ENCODE measurements around the gene GRB14. TPM values are rescaled to one million over a fixed set of nuclear protein-coding genes. Genes with fewer than 3 reads are reported as not detected.

The GRB14 gene
- polyA plus RNA-seq (2012; rRNA removed), result 3.9 and 6.4 TPM in 2 replicates
- polyA plus RNA-seq (2012; cell fraction: cytosol; rRNA removed), result 3.9 and 5.1 TPM in 2 replicates
- 15.8 and 20.5 TPM in 2 replicates for polyA plus RNA-seq (2012; cell fraction: nucleus; rRNA removed)

DNA sequence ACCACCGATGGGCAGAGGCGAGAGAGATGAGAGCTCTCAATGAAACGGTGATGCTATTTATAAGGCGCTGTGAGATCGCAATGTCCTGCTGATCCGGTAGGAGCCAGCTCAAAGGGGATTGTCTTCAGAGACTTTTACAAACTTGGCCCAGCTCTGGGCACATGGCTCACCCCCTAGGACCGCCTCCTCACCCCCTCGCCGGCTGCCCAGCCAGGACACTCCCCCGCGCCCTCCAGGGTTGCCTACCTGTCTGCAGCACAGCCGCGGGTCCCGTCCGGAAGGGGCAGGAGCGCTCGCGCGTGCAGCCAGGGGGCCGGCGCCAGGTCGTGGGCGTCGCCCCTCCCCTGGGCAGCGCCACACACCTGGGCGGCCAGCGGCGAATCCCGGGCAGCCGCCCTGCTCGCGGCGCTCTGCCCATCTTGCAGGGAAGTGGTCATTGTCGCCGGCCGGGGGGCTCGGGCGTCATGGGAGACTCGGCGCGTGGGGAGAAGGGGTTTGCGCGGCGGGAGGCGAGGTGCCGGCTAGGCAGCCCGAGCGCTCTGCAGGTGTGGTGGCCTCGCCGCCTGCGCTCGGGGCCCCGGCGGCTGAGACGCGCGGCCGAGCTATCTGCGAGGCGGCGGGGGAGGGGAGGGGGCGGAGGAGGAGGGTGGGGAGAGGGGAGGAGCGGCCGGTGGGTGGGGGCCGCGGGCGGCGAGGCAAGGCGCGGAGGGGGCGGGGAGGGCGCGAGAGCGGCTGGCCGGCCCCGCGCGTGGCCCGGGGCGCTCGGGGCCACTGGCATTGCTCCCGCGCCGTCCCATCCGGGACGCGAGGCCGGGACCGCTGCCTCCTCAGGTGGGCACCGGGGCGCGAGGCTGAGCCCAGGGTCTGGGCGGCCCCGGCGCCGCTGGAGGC lies at the start of gene GRB14:
Gene GRB14 (minus strand): TSS at position 610 of the 891 bp plus-strand sequence. CDS start 173 bp downstream, at position 437.
- peak within 1 kb of the TSS; percentile 91 for H3K4me2 ChIP-seq
- peak; percentile 90 for DNase-seq
- H4K20me1 ChIP-seq (ENCODE audit: insufficient read depth), result no peaks in the 10 kb centered on the region
- peaks cover 7% of the 10 kb centered on the region for H3K79me2 ChIP-seq (ENCODE audit: insufficient read depth)
- peaks cover 2 to 3% of the 10 kb centered on the region in 2 experiments for H3K36me3 ChIP-seq (replicated peaks in 1 of 2; ENCODE audit: control insufficient read depth in 1 of 2, insufficient read depth in 2 of 2, low read length in 1 of 2)
- peak within 1 kb of the TSS; percentile 76 to 88 for H3K4me3 ChIP-seq (ENCODE audit: low read depth in 2 of 2, low read length in 1 of 2)
- H3K9ac ChIP-seq, result peak within 1 kb of the TSS; percentile 72
- H3K27me3 ChIP-seq (ENCODE audit: insufficient read depth), result no peaks in the 10 kb centered on the region
- peak within 1 kb of the TSS; percentile 21 to 28; a peak in 2 of 4 replicates for H3K27ac ChIP-seq (ENCODE audit: low read depth in 2 of 2, low read length in 1 of 2)
- no peaks in the 10 kb centered on the region for H3K9me2 ChIP-seq
- peaks cover 0 to 16% of the 10 kb centered on the region in 2 experiments for H3K4me1 ChIP-seq (ENCODE audit: control insufficient read depth in 1 of 2, insufficient read depth in 2 of 2, low read depth in 1 of 2, low read length in 1 of 2)
- H2AFZ ChIP-seq (ENCODE audit: low read depth), result peak within 1 kb of the TSS; percentile 85
- ChIA-PET CTCF (interaction anchor here (0.8 to 1.5 kb wide), 2 partner anchors 22 to 60 kb away, joined by 3 to 5 read pairs; no protein-coding TSS in a partner anchor), POLR2A (no interaction called here)
- WGBS (ENCODE audit: low lambda C conversion rate), result 4% methylated on average over 18 of the region's 96 CpGs
- peaks cover 47% of the 10 kb centered on the region for H3F3A ChIP-seq (replicated peaks; ENCODE audit: insufficient read depth)
- H3K9me3 ChIP-seq, result no peaks in the 10 kb centered on the region
- no peak for TF ChIP-seq POLR2AphosphoS5 (IDR thresholded peaks at IDR 0.05; ENCODE audit: low read depth, low read length)
- TF ChIP-seq, protein P1, sequence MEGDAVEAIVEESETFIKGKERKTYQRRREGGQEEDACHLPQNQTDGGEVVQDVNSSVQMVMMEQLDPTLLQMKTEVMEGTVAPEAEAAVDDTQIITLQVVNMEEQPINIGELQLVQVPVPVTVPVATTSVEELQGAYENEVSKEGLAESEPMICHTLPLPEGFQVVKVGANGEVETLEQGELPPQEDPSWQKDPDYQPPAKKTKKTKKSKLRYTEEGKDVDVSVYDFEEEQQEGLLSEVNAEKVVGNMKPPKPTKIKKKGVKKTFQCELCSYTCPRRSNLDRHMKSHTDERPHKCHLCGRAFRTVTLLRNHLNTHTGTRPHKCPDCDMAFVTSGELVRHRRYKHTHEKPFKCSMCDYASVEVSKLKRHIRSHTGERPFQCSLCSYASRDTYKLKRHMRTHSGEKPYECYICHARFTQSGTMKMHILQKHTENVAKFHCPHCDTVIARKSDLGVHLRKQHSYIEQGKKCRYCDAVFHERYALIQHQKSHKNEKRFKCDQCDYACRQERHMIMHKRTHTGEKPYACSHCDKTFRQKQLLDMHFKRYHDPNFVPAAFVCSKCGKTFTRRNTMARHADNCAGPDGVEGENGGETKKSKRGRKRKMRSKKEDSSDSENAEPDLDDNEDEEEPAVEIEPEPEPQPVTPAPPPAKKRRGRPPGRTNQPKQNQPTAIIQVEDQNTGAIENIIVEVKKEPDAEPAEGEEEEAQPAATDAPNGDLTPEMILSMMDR (IDR thresholded peaks at IDR 0.05), result peak; percentile 16; the same call in 1 of the 2 replicates
- TF ChIP-seq RXRA (IDR thresholded peaks at IDR 0.05; ENCODE audit: borderline replicate concordance, low read depth), result no peak
- TF ChIP-seq, protein P2, sequence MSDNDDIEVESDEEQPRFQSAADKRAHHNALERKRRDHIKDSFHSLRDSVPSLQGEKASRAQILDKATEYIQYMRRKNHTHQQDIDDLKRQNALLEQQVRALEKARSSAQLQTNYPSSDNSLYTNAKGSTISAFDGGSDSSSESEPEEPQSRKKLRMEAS (IDR thresholded peaks at IDR 0.05; ENCODE audit: low read depth), result peak; percentile 29; the same call in 1 of the 2 replicates
- TF ChIP-seq FOSL2 (IDR thresholded peaks at IDR 0.05; ENCODE audit: borderline replicate concordance, low read depth), result no peak
- TF ChIP-seq FOXJ3 (CRISPR knock-in tag; IDR thresholded peaks at IDR 0.05), result no peak
- TF ChIP-seq MXI1 (IDR thresholded peaks at IDR 0.05; ENCODE audit: low read depth, low read length), result peak; percentile 61; the same call in 1 of the 2 replicates
- no peak for TF ChIP-seq EP300 (IDR thresholded peaks at IDR 0.05; ENCODE audit: borderline replicate concordance in 1 of 2, low read depth in 1 of 2, low read length in 1 of 2)

DNA sequence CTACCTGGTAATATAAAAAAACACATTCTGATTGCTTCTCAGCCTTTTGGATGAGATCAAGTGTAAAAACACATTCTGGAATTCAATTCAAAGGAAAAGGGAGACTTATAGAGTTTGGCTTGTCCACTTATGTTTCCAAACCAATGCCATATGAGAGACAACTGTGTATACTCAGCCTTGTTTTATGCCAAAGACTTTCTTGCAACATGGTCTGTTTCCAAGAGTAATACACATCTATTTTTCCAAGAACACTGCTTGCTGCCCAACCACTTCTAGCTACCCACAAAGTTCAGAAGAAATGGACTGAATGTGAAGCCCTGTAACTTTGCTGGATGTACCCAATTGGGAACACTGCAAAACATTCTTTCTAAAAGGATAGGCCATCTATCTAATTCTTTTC lies 48.0 kb upstream of the GRB14 start:
- Histone ChIP-seq H3K79me2 (ENCODE audit: insufficient read depth) (no peaks in the 10 kb centered on the region), H3K9ac (no peak overlapping the region), H3K36me3 (replicated peaks in 1 of 2; ENCODE audit: control insufficient read depth in 1 of 2, insufficient read depth in 2 of 2, low read length in 1 of 2) (no peaks in the 10 kb centered on the region), H3K4me2 (no peak overlapping the region), H3K27ac (ENCODE audit: low read depth in 2 of 2, low read length in 1 of 2) (no peak overlapping the region), H3K27me3 (ENCODE audit: insufficient read depth) (no peaks in the 10 kb centered on the region), H3K4me1 (ENCODE audit: control insufficient read depth in 1 of 2, insufficient read depth in 2 of 2, low read depth in 1 of 2, low read length in 1 of 2) (no peaks in the 10 kb centered on the region; a peak in 1 of 4 replicates), H3F3A (replicated peaks; ENCODE audit: insufficient read depth) (no peaks in the 10 kb centered on the region), H4K20me1 (ENCODE audit: insufficient read depth) (no peaks in the 10 kb centered on the region), H3K9me2 (no peaks in the 10 kb centered on the region), H3K4me3 (ENCODE audit: low read depth in 2 of 2, low read length in 1 of 2) (no peak overlapping the region), H2AFZ (ENCODE audit: low read depth) (no peak overlapping the region), H3K9me3 (no peaks in the 10 kb centered on the region)
- ChIA-PET CTCF (no interaction called here), POLR2A (no interaction called here)
- DNase-seq, result no peak
- TF ChIP-seq ELF1 (IDR thresholded peaks at IDR 0.05) (no peak), RFX5 (IDR thresholded peaks at IDR 0.05; ENCODE audit: low read length) (no peak), FOXM1 (IDR thresholded peaks at IDR 0.05; ENCODE audit: low read depth) (no peak), EP300 (IDR thresholded peaks at IDR 0.05; ENCODE audit: borderline replicate concordance in 1 of 2, low read depth in 1 of 2, low read length in 1 of 2) (no peak), RCOR1 (IDR thresholded peaks at IDR 0.05; ENCODE audit: low read length) (no peak), SIN3A (IDR thresholded peaks at IDR 0.05; ENCODE audit: borderline replicate concordance, low read depth, low read length) (no peak), FOSL2 (IDR thresholded peaks at IDR 0.05; ENCODE audit: borderline replicate concordance, low read depth) (no peak), FOXJ3 (CRISPR knock-in tag; IDR thresholded peaks at IDR 0.05) (no peak), MXI1 (IDR thresholded peaks at IDR 0.05; ENCODE audit: low read depth, low read length) (no peak), RXRA (IDR thresholded peaks at IDR 0.05; ENCODE audit: borderline replicate concordance, low read depth) (no peak), GABPA (IDR thresholded peaks at IDR 0.05; ENCODE audit: low read depth) (no peak)
- TF ChIP-seq, protein P3, sequence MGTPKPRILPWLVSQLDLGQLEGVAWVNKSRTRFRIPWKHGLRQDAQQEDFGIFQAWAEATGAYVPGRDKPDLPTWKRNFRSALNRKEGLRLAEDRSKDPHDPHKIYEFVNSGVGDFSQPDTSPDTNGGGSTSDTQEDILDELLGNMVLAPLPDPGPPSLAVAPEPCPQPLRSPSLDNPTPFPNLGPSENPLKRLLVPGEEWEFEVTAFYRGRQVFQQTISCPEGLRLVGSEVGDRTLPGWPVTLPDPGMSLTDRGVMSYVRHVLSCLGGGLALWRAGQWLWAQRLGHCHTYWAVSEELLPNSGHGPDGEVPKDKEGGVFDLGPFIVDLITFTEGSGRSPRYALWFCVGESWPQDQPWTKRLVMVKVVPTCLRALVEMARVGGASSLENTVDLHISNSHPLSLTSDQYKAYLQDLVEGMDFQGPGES (IDR thresholded peaks at IDR 0.05; ENCODE audit: low read depth, low read length), result no peak
- TF ChIP-seq, protein P2 (IDR thresholded peaks at IDR 0.05; ENCODE audit: low read depth), result no peak
- TF ChIP-seq, protein P4, sequence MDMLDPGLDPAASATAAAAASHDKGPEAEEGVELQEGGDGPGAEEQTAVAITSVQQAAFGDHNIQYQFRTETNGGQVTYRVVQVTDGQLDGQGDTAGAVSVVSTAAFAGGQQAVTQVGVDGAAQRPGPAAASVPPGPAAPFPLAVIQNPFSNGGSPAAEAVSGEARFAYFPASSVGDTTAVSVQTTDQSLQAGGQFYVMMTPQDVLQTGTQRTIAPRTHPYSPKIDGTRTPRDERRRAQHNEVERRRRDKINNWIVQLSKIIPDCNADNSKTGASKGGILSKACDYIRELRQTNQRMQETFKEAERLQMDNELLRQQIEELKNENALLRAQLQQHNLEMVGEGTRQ (IDR thresholded peaks at IDR 0.05; ENCODE audit: borderline replicate concordance, low read depth, low read length), result no peak
- TF ChIP-seq, protein P5, sequence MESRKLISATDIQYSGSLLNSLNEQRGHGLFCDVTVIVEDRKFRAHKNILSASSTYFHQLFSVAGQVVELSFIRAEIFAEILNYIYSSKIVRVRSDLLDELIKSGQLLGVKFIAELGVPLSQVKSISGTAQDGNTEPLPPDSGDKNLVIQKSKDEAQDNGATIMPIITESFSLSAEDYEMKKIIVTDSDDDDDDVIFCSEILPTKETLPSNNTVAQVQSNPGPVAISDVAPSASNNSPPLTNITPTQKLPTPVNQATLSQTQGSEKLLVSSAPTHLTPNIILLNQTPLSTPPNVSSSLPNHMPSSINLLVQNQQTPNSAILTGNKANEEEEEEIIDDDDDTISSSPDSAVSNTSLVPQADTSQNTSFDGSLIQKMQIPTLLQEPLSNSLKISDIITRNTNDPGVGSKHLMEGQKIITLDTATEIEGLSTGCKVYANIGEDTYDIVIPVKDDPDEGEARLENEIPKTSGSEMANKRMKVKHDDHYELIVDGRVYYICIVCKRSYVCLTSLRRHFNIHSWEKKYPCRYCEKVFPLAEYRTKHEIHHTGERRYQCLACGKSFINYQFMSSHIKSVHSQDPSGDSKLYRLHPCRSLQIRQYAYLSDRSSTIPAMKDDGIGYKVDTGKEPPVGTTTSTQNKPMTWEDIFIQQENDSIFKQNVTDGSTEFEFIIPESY (IDR thresholded peaks at IDR 0.05; ENCODE audit: borderline replicate concordance, low read depth), result no peak

Data from SK-N-SH (cell line).